B cell (primary cell): ENCODE data around the gene HSPA12B.

ENCODE experiments used
- EZH2 ChIP-seq: IDR thresholded peaks from 2 replicates; pipeline ENCODE4 v1.6.1; 2012; ENCODE audit warnings: borderline replicate concordance, low read depth, mild to moderate bottlenecking, moderate library complexity, low read length; ENCODE audit not compliant: insufficient read depth, poor library complexity, severe bottlenecking
- TF ChIP-seq, protein P1 (sequence below): fragments of 200-600 bp; IDR thresholded peaks from one replicate; pipeline ENCODE4 v1.8.0; 2022; ENCODE audit warnings: antibody characterized with exemption, mild to moderate bottlenecking

DNA sequence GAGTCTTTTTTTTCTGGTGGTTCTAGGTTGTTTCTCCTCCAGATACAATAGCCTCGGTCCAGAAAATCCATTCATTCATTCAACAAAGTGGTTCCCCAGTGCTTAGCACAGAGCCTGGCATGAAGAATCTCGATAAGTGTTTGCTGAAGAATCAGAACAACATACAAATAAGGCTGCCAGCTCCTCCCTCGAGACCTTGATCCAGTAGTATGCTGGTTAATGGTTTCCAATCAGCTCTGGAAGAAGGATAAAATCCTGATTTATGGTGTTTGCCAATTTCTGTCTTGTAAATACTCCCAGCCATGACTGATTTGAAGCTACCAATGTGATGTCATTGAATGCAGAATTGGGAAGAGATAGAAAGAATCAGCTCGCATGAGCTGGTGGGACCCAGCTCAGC, 3.3 kb downstream of the HSPA12B start:
- TF ChIP-seq, protein P1, sequence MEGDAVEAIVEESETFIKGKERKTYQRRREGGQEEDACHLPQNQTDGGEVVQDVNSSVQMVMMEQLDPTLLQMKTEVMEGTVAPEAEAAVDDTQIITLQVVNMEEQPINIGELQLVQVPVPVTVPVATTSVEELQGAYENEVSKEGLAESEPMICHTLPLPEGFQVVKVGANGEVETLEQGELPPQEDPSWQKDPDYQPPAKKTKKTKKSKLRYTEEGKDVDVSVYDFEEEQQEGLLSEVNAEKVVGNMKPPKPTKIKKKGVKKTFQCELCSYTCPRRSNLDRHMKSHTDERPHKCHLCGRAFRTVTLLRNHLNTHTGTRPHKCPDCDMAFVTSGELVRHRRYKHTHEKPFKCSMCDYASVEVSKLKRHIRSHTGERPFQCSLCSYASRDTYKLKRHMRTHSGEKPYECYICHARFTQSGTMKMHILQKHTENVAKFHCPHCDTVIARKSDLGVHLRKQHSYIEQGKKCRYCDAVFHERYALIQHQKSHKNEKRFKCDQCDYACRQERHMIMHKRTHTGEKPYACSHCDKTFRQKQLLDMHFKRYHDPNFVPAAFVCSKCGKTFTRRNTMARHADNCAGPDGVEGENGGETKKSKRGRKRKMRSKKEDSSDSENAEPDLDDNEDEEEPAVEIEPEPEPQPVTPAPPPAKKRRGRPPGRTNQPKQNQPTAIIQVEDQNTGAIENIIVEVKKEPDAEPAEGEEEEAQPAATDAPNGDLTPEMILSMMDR: no peak
- TF ChIP-seq EZH2: no peak
